Heart right ventricle (tissue), 16 donors: Measurements from ENCODE around the gene LUZP2. TPM values are rescaled to one million over a fixed set of nuclear protein-coding genes. Genes with fewer than 3 reads are reported as not detected.

ENCODE experiments used
- ATAC-seq, 8 donors: fragments of 200-7000 bp; cut with Tn5 transposase; one replicate each; pipeline ENCODE4 v1.9.1; 2020; ENCODE audit warnings: mild to moderate bottlenecking in 8 of 8, moderate library complexity in 8 of 8, moderate number of reproducible peaks in 1 of 8
- DNase-seq, 2 donors: peaks; one replicate each; pipeline ENCODE4 v3.0.0-alpha.2; 2020
- H3K27ac ChIP-seq, 10 donors: fragments of 200-600 bp; sonication (generic) in 2 of 10; one replicate each; pipeline versions ENCODE4 v1.5.0 to v1.8.0; 2020 to 2022; ENCODE audit warnings: mild to moderate bottlenecking in 3 of 10
- H3K27me3 ChIP-seq, 7 donors: fragments of 200-600 bp; one replicate each; pipeline ENCODE4 v1.8.0; 2021 to 2022; ENCODE audit warnings: mild to moderate bottlenecking in 2 of 7
- H3K36me3 ChIP-seq, 9 donors: fragments of 200-600 bp; sonication (generic) in 1 of 9; one replicate each; pipeline versions ENCODE4 v1.5.0 to v1.8.0; 2020 to 2022; ENCODE audit warnings: mild to moderate bottlenecking in 2 of 9
- H3K4me1 ChIP-seq, 9 donors: fragments of 200-600 bp; sonication (generic) in 1 of 9; one replicate each; pipeline versions ENCODE4 v1.5.0 to v1.8.0; 2020 to 2022; ENCODE audit warnings: mild to moderate bottlenecking in 4 of 9
- H3K4me3 ChIP-seq, 10 donors: fragments of 200-600 bp; sonication (generic) in 2 of 10; one replicate each; pipeline versions ENCODE4 v1.5.0 to v1.8.0; 2020 to 2022; ENCODE audit warnings: mild to moderate bottlenecking in 7 of 10, moderate library complexity in 2 of 10
- H3K9me3 ChIP-seq, 11 donors: fragments of 200-600 bp in 10 of 11; sonication (generic) in 2 of 11; one replicate each; pipeline versions ENCODE4 v1.5.0 to v1.8.0; 2013 to 2022; ENCODE audit warnings: mild to moderate bottlenecking in 2 of 11, control low read depth in 1 of 11, moderate library complexity in 1 of 11
- WGBS, 2 donors: extraction: QIAGEN DNeasy Blood & Tissue Kit; methylation state at CpG; one replicate each; pipeline ENCODE4 v1.1.7; 2013; ENCODE audit warnings: inconsistent platforms in 1 of 2; 5-methylcytosine and 5-hydroxymethylcytosine counted together
- intact Hi-C, 10 donors: fragments of 100-400 bp; cut with DNase I; formaldehyde crosslinking; loops; one replicate each; pipeline versions ENCODE4 v1.11.1 to v1.14.2; 2022
- polyA plus RNA-seq, 2 donors: library from polyadenylated mRNA; stranded (reverse); fragments of 200-250 nt; gene quantifications; one replicate each; pipeline ENCODE4 v1.2.3, GENCODE V29; 2013
- total RNA-seq, 10 donors: library from RNA; stranded (reverse); fragmentation: NEBNext Ultra II Directional in 3 of 10; extraction: Animal tissue kit (Norgen Biotek cat#: 25700) in 3 of 10; gene quantifications; one replicate each; pipeline versions ENCODE4 v1.2.1 to v1.2.4, GENCODE V29; 2021 to 2023
- TF ChIP-seq, protein P1 (sequence below), 9 donors: fragments of 200-600 bp; sonication (generic) in 2 of 9; IDR thresholded peaks; one replicate each; pipeline versions ENCODE4 v1.5.0 to v1.8.0; 2021 to 2022; ENCODE audit warnings: antibody characterized with exemption in 9 of 9, mild to moderate bottlenecking in 5 of 9, moderate library complexity in 1 of 9
- donor health status: Arrhythmogenic right ventricular cardiomyopathy.
- donor health status: ischemic (EF 13 %, LVEDD 7.1; RV severe dilation, severe dysfunction).
- donor health status: healthy with polysubstance abuse.
- donor health status: DM: no; HTN: yes; CAD: no.
- donor health status: DM: no; HTN: no; CAD: no.
- donor health status: ischemic (EF 25% LVEDD 6.9; RV normal size, moderate dysfunction).
- donor health status: ischemic (EF 25% LVEDD 5.7; RV mildly dilated, moderate dysfunction).
- donor health status: healthy.
- donor health status: DM: yes; HTN: yes; CAD: no.
- donor health status: Ischemic cardiomyopathy.
- donor health status: ischemic (EF 35%, LVEDD 5.7; RV mildly dilated, moderate dysfunction).
- donor health status: nonischemic (EF 11% LVEDD 7.7; RV severe dilation, severe dysfunction).
- donor health status: DM: yes; HTN: yes; CAD: no.
- donor health status: PGD.
- donor health status: ischemic (EF 29% LVEDD 5.4; RV normal size, mild dysfunction).
- donor health status: nonischemic (EF 23%, LVEDD 6.1; RV moderate dilation, normal function).

LUZP2 gene
- total and polyA plus RNA-seq, 12 donors, result 0.07 to 0.46 (median 0.18) TPM; not detected in 6

- no peak overlapping the region for H3K4me3 ChIP-seq
- no peaks in the 10 kb centered on the region for H3K4me1 ChIP-seq
- H3K36me3 ChIP-seq, result no peaks in the 10 kb centered on the region
- peak overlapping the region in 1 of 10 donors; percentile 9 for H3K27ac ChIP-seq
- DNase-seq (no peak), ATAC-seq (peak in 6 of 8 donors; percentile 41 to 87 (median 57))
- 40 to 49% methylated on average over 3 of the region's 3 CpGs for WGBS, 2 donors
- TF ChIP-seq, protein P1, sequence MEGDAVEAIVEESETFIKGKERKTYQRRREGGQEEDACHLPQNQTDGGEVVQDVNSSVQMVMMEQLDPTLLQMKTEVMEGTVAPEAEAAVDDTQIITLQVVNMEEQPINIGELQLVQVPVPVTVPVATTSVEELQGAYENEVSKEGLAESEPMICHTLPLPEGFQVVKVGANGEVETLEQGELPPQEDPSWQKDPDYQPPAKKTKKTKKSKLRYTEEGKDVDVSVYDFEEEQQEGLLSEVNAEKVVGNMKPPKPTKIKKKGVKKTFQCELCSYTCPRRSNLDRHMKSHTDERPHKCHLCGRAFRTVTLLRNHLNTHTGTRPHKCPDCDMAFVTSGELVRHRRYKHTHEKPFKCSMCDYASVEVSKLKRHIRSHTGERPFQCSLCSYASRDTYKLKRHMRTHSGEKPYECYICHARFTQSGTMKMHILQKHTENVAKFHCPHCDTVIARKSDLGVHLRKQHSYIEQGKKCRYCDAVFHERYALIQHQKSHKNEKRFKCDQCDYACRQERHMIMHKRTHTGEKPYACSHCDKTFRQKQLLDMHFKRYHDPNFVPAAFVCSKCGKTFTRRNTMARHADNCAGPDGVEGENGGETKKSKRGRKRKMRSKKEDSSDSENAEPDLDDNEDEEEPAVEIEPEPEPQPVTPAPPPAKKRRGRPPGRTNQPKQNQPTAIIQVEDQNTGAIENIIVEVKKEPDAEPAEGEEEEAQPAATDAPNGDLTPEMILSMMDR (IDR thresholded peaks at IDR 0.05), result no peak
- intact Hi-C loops, result no loop called here
- no peaks in the 10 kb centered on the region for H3K27me3 ChIP-seq
- peaks cover 0 to 17% (median 0%) of the 10 kb centered on the region in 11 donors for H3K9me3 ChIP-seq
These were observed 16.8 kb downstream of the LUZP2 start for GRCh38 chr11:24513479-24514218.

DNA sequence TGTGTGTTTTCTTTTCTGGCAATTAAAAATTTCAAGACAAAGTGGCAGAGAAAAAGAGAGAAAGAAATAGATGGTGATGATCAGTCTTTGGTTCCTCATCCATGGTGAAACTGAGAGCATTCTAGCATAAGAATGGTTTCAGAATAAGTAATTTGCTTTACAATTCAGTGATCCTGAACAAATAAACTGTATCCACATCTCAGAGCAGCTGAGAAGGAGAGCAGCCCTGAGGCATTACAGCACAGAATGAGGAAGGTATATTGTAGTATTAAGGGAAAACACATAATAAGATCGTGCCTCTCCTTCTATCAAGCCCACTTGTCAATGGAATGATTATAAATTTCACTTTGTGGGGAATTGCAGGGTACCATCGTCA, 17.4 kb downstream of the LUZP2 start:
- Histone ChIP-seq H3K27me3 (no peaks in the 10 kb centered on the region), H3K9me3 (peaks cover 0 to 17% (median 0%) of the 10 kb centered on the region in 11 donors), H3K4me1 (no peaks in the 10 kb centered on the region), H3K4me3 (no peak overlapping the region), H3K27ac (peak overlapping the region in 1 of 10 donors; percentile 9), H3K36me3 (no peaks in the 10 kb centered on the region)
- DNase-seq, result no peak
- TF ChIP-seq, protein P1 (IDR thresholded peaks at IDR 0.05), result no peak
- 48 to 54% methylated on average over 2 of the region's 2 CpGs for WGBS, 2 donors
- ATAC-seq, result no peak
- intact Hi-C loops, result no loop called here

DNA sequence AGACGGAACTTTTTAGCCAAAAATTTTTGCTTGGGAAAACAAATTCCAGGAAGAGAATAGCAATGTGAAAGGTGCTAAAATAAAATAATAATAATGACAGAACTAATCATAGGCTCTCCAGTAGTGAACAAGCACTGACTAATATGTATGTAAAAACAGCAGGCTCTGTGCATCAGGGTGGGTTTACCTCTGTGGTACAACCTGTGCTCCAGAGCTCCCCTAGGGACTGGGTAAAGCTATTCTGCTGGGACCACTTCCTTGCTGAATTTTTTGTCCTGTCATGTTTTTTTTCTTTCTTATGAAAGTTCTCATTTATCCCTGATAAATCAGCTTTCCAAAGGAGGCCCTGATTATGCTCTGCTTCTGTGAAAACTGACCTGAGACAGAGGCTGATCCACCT, 18.8 kb downstream of the LUZP2 start:
- WGBS, 2 donors, result 84 to 88% methylated on average over 1 of the region's 1 CpG
- TF ChIP-seq, protein P1 (IDR thresholded peaks at IDR 0.05), result no peak
- Histone ChIP-seq H3K27ac (no peak overlapping the region), H3K4me1 (no peaks in the 10 kb centered on the region), H3K4me3 (no peak overlapping the region), H3K27me3 (no peaks in the 10 kb centered on the region), H3K9me3 (peaks cover 0 to 16% (median 0%) of the 10 kb centered on the region in 11 donors), H3K36me3 (no peaks in the 10 kb centered on the region)
- intact Hi-C loops, result no loop called here
- ATAC-seq (no peak), DNase-seq (no peak)

DNA sequence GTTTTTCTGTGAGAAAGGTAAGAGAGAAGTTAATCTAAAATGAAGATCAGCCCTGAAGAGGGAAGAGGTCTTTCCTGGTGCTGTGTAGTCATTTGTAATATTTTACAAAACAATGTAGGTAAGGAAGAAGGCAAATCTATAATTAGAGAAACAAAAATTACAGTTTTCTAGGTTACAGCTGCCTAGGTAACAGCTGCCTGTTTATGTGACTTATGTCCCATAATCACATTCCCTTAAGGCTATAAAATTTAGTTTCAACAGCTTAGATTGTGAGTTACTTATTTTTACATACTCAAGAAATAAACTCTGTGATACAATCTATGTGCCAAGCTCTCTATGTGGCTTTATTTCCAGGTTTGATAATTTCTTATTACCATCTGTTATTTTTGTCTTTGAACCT, 19.8 kb downstream of the LUZP2 start:
- TF ChIP-seq, protein P1 (IDR thresholded peaks at IDR 0.05), result no peak
- Histone ChIP-seq H3K27ac (no peak overlapping the region), H3K4me3 (no peak overlapping the region), H3K4me1 (no peaks in the 10 kb centered on the region), H3K27me3 (no peaks in the 10 kb centered on the region), H3K36me3 (no peaks in the 10 kb centered on the region), H3K9me3 (peaks cover 0 to 6% (median 0%) of the 10 kb centered on the region in 11 donors)
- intact Hi-C loops, result no loop called here
- ATAC-seq (no peak), DNase-seq (no peak)
